SIG-M5 treated with dmso at 0.1 percent for 504 hours (cell line): ENCODE data around the gene DCC.

Source experiments
- DNase-seq: peaks from one replicate; lab custom pipeline; 2025; ENCODE audit not compliant: unreplicated experiment; lab: John Stamatoyannopoulos, UW

Gene DCC

DNA sequence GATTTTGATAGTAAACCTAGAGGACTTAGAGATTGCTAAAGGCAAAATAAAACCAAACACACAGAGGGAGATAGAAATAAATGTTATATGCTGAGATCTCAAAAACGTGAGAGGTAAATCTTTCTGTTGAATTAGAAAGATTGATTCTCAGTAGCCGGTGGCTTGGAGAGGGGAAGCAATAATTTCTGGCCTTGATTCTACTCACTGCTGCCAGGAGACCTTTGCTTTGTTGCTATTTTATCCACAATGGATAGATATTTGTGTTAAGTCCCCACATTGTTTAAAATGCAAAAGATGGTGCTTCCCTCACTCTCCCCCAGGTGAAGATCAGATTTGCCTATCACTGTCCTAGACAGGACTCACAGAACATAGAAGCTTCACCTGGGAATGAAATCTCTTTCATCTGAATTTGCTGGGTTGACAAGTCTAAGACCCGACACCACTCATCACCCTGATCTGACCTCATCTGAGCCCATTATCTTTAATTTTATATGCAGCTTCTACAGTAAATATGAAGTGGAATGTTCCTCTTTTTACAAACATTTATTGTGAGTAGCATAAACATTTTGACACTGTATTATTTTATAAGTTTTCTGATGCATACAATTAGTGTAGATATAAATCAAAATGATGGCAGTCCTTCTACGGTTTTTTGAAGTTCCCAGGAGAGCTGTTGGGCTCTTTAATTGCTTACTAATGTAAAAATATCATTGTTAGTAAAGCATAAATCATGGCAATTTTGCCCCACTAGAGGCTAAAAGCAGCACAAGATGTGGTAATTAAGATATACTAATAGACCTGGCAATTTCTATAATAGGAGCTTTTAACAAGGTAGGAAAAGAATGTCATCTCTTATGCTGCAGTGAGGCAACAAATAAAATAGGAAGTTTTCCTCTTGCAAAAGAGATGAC, 149.7 kb downstream of the DCC start:
- DNase-seq, result no peak

DNA sequence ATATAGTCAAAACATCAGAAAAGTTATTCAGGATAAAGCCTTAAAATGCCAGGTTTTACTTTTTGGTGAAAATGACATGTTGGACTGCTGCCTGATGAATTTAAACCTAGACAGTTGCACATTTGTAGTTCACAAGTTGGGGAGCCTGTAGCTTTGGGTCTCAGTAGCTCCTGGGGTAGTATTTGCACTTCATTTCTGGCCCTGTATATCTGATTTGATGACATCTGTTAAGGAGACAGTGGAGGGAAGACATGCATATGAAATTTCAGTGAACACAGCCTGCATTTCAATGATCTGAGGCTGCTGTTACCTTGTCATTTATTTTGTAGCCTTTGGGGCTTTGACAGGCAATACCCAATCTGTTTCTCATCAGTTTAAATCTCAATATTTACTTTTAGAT, 156.4 kb downstream of the DCC start:
- DNase-seq, result no peak

DNA sequence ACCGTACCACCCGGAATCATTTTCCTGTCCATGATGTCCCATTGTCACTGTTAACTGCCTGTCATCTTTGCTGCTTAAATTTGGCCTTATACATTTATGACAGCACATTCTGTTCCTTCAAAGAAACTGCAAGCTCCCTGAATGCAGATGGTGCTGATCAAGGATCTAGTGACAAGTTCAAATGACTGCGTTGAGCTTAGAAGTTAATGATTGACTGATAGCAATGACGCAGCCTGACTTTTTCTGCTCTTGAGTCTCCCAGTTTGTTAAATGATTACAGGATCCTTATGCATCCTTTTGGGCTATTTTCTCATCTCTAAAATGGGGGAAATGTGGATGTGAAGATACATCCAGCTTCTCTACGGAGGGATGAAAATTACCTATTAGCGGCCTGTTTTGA, 159.0 kb downstream of the DCC start:
- no peak for DNase-seq

GRCh38 chr18:52499644-52500043, 159.6 kb downstream of the DCC start:
- DNase-seq, result no peak

GRCh38 chr18:52504589-52504988, 164.6 kb downstream of the DCC start:
- no peak for DNase-seq

- no peak for DNase-seq
Observed at GRCh38 chr18:52510139-52510538, 170.1 kb downstream of the DCC start.

DNA sequence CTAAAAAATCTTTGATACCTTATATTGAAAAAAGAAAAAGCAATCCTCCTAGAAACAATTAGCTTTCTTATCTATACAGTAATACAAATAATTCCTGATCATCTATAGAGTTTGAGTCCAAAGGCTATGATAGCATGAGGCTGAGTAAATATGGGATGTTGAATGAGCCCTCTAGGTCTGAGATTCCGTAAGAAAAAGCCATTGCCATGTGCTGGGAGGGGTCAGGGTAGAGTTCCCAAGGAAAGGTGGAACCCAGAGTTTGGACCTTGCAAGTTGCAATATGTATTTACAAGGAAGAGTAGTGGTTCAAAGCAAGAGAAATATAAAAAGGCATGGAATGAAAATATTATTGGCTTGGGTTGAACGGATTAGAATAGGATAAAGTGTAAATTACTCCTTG, 178.1 kb downstream of the DCC start:
- no peak for DNase-seq

DNA sequence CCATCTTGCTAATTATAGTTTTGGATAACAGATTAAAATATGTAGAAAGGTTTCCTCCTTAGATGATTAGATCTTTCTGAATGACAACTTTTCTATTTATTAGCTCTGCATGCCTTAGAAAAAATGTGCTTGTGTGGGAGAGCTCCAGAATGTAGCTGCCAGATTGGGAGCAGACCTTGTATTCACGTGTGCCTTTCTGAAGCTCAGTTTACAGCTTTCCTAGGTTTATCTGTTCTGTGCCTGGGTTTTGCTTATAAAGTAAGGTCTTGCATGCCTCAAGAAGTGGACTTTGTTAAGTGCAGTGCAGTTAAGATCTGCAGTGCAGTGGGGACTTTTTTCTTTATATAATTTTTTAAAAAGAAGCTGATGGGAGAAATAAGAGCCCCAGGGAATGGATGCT, 179.0 kb downstream of the DCC start:
- no peak for DNase-seq

- no peak for DNase-seq
Observed at GRCh38 chr18:52523566-52523965, 183.6 kb downstream of the DCC start.

DNA sequence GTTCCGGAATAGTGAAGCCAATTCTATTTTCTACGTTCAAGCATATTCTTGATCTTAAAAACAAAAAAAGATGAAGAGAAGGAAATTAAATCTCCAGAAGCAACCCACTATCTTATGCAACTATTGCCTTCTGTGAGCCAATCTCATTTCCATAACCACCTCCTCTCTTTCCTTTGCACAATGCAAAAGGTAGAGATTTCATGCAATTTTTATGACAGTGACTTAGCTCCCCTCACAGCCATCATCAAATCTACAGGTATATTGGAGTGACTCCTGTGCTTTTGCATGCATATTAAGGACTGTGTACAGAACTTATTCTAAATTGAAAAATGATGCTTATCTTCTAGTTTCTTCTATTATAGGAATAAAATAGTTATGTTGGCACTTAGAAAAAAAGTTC, 191.8 kb downstream of the DCC start:
- no peak for DNase-seq

DNA sequence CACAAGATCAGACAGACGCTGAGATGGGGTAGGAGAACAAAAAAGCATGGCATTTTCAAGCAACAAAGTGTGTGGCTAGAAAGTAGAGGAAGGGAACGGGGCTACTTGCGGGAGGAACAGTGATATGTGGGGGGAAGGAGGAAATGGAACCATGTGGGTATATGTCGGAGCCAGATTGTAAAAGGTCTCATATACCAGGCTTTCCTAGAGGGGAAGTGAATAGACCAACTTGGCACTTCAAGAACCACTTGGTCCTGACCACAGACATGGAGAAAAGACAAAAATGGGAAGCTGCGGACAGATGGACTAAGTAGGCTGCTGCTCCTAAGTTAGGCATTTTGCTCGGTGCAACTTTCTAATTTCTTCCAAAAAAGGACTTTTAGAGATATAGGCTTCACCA, 196.0 kb downstream of the DCC start:
- DNase-seq, result no peak

DNA sequence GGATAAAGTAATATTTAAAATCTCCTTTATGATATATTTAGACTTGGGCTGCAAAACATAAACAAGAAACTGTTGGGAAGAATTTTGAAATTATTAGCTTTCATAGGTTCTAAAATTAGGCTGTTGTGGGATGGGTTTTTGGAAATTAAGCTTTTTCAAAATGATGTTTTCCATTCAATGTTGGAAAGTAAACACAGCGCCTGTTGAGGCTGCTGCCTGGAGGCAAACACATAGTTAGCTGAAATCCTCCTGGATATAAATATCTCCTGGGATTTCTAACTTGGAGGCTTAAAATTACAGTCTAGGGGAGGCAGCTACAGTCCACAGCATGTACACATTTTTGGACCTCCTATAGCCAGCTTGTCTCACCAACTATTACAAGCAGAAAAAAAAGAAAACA, 197.3 kb downstream of the DCC start:
- DNase-seq, result no peak

DNA sequence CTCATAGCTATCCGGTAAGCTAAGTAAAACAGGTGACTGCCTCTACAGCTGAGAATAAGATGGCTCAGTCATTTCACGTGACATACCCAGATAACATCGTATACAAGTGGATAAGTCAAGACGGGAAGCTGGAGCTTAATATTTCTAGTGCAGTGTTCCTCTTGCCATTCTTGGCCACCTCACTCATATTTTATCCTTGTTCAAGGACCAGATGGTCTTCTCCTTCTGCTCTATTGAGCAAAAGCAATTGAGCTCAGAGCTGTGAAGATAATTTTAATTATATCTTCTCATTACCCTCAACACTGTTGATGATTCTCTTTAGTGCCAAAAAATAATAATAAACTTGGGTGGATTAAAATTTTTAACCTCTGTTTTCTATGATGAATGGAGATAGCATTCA, 201.1 kb downstream of the DCC start:
- DNase-seq, result no peak

GRCh38 chr18:52544086-52544485, 204.1 kb downstream of the DCC start:
- no peak for DNase-seq

- DNase-seq, result no peak
Observed at GRCh38 chr18:52546686-52547346, 206.8 kb downstream of the DCC start.

DNA sequence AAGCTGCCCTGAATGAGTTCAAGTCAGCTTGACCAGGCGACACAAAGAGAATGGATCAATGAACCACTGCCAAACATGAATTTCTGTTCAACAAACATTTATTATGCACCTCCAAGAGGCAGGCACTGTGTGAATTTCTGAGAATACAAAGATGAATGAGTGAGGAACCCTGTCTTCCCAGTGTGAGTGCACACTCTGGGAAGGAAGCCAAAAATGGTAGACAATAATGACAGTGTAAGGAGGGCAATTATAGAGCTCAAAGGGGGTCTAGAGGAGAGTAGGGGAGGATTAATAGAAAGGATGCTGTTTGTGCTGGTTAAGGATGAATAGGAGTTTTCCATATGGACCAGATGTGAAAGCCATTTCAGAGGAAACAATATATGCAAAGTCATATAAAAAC, 213.4 kb downstream of the DCC start:
- DNase-seq, result no peak

GRCh38 chr18:52554180-52554579, 214.2 kb downstream of the DCC start:
- no peak for DNase-seq

- no peak for DNase-seq
Observed at GRCh38 chr18:52567360-52567759, 227.4 kb downstream of the DCC start.

DNA sequence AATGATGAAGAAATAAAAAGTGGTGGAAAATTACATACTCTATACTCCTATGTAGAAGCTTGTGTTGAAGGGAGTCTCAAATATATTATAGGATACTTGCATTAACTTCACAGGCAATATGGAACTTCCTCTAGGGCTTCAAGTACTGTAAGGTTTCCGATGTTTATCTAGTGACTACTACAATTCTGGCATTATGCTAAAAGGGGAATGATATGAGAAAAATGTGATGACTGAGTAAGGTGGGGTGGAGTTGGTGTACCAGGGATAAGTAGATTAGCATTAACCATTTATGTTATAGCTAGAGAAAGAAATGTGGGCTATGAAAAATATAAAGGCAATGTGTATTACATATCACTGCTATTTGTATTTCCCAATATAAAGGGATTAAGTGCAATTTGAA, 229.5 kb downstream of the DCC start:
- DNase-seq, result no peak

DNA sequence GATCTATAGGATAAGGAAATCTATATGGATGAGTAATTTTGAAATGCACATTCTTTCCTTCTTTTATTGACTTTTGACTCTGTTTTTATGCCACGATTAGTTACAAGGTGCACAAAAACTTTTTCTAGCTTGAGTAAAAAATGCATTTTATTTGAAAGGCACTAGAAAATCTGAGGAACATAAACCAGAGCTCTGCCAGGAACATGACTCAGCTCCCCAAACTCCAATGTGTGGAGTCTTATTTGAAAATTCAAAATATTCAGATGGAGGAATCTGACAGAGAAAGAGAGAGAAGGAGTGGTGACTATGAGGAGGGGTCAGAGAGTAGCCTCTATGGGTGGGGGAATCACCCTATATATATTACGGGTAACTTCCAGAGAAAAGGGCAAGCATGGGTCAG, 231.0 kb downstream of the DCC start:
- DNase-seq, result no peak

GRCh38 chr18:52572036-52573000, 232.3 kb downstream of the DCC start:
- no peak for DNase-seq
